Measurements from ENCODE around the gene FAM13A. TPM values are rescaled to one million over a fixed set of nuclear protein-coding genes. Genes with fewer than 3 reads are reported as not detected.

Gene FAM13A
- total RNA-seq (34.0 and 43.8 TPM in 2 replicates), polyA plus RNA-seq (23.3 and 31.8 TPM in 2 replicates)

- Histone ChIP-seq H3K4me3 (peak within 1 kb of the TSS; percentile 67), H3K27me3 (no peaks in the 10 kb centered on the region), H3K4me1 (ENCODE audit: low read depth) (peaks cover 24% of the 10 kb centered on the region), H3K27ac (peak within 1 kb of the TSS; percentile 82), H3K9me3 (ENCODE audit: low read depth) (no peaks in the 10 kb centered on the region), H3K36me3 (no peaks in the 10 kb centered on the region)
- TF ChIP-seq, protein P1, sequence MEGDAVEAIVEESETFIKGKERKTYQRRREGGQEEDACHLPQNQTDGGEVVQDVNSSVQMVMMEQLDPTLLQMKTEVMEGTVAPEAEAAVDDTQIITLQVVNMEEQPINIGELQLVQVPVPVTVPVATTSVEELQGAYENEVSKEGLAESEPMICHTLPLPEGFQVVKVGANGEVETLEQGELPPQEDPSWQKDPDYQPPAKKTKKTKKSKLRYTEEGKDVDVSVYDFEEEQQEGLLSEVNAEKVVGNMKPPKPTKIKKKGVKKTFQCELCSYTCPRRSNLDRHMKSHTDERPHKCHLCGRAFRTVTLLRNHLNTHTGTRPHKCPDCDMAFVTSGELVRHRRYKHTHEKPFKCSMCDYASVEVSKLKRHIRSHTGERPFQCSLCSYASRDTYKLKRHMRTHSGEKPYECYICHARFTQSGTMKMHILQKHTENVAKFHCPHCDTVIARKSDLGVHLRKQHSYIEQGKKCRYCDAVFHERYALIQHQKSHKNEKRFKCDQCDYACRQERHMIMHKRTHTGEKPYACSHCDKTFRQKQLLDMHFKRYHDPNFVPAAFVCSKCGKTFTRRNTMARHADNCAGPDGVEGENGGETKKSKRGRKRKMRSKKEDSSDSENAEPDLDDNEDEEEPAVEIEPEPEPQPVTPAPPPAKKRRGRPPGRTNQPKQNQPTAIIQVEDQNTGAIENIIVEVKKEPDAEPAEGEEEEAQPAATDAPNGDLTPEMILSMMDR (IDR thresholded peaks at IDR 0.05; ENCODE audit: low read depth, low read length) = no peak
- DNase-seq (ENCODE audit: low read depth in 1 of 2, low spot score in 1 of 2) = peak; percentile 98
These were observed at the start of gene FAM13A for GRCh38 chr4:89056953-89057398. TSS of gene FAM13A (minus strand) at chr4:89057185. CDS start at chr4:89056964, 221 bp downstream.

DNA sequence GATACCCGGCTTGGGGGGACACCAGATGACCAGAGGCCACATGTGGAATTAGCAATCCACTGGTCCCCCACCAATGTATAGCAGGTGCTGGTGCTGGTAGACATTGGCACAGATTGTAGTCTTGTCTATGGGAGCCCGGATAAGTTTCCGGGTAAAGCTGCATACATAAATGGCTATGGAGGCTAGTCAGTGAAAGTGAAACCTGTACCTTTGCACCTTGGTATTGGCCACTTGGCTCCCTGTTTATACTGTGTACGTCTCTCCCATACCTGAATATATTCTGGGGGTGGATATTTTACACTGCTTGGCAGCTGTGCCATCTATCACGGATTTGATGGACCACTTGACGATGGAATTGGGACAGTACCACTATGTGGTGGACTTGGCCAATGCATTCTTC is 48.7 kb upstream of the FAM13A start:
- Histone ChIP-seq H3K27ac (no peak overlapping the region), H3K9me3 (ENCODE audit: low read depth) (no peaks in the 10 kb centered on the region), H3K27me3 (peaks cover 15% of the 10 kb centered on the region), H3K36me3 (no peaks in the 10 kb centered on the region), H3K4me3 (no peak overlapping the region), H3K4me1 (ENCODE audit: low read depth) (no peaks in the 10 kb centered on the region)
- TF ChIP-seq, protein P1 (IDR thresholded peaks at IDR 0.05; ENCODE audit: low read depth, low read length) = no peak
- DNase-seq (ENCODE audit: low read depth in 1 of 2, low spot score in 1 of 2) = no peak

DNA sequence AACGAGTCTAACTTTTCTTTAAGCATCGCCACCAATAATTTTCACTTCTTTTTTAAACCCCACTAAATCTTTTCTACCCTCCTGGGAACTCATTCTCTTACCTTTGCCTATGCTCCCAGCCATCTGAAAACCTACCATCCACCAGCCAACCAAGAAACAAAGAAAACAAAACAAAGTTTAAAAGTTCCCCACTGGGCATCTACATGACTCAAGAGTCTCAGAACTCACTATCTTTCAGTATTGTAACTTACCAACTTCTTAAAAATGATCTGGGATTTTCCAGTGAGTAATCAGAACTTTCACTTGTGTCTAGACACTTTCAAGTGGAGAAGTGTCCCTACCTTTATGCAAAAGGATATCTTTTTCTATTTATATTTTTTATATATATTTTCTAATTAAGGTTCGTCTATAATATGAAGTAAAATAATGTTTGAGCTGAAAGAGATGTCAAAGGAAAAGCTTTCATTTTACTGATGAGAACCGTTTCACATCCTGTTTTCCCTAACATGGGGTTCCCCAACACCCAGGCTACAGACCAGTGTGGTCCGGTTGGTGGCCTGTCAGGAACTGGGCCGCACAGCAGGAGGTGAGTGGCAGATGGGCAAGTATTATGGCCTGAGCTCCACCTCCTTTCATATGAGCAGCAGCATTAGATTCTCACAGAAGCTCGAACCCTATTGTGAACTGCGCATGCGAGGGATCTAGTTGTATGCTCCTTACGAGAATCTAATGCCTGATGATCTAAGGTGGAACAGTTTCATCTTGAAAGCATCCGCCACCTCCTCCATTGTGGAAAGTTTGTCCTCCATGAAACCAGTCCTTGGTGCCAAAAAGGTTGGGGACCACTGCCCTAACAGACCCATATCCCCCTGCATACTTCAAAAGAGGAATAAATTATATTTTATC is 44.5 kb upstream of the FAM13A start:
- DNase-seq (ENCODE audit: low read depth in 1 of 2, low spot score in 1 of 2) = no peak
- TF ChIP-seq, protein P1 (IDR thresholded peaks at IDR 0.05; ENCODE audit: low read depth, low read length) = no peak

GRCh38 chr4:89100853-89101252 is 43.9 kb upstream of the FAM13A start:
- TF ChIP-seq, protein P1 (IDR thresholded peaks at IDR 0.05; ENCODE audit: low read depth, low read length) = no peak
- Histone ChIP-seq H3K4me3 (no peak overlapping the region), H3K27ac (no peak overlapping the region), H3K4me1 (ENCODE audit: low read depth) (no peaks in the 10 kb centered on the region), H3K36me3 (no peaks in the 10 kb centered on the region), H3K27me3 (no peaks in the 10 kb centered on the region), H3K9me3 (ENCODE audit: low read depth) (no peaks in the 10 kb centered on the region)
- no peak for DNase-seq (ENCODE audit: low read depth in 1 of 2, low spot score in 1 of 2)

More for the DNA sequence above, 44.5 kb upstream of the FAM13A start:
- Histone ChIP-seq H3K27ac (no peak overlapping the region), H3K36me3 (no peaks in the 10 kb centered on the region), H3K9me3 (ENCODE audit: low read depth) (no peaks in the 10 kb centered on the region), H3K4me3 (no peak overlapping the region), H3K27me3 (no peaks in the 10 kb centered on the region), H3K4me1 (ENCODE audit: low read depth) (no peaks in the 10 kb centered on the region)

DNA sequence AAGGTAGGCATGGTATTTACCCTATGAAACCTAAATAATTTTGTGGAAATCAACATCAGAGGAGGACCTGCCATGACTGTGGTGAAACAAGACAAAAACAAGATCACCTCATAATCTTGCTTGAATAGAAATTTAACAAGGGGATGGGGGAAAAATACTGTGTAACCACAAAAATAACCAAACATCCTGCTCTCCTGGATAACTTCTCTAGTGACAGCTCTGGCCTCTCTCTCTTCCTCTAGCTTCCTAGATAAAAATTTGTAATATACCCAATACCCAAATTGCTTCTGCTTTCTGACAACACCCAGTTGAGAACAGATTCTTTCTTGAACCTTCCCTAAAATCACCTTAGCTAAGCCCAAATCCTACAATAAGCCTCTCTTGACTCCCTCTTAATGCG is 42.5 kb upstream of the FAM13A start:
- H3K9me3 ChIP-seq (ENCODE audit: low read depth) = no peaks in the 10 kb centered on the region
- no peak overlapping the region for H3K4me3 ChIP-seq
- H3K36me3 ChIP-seq = no peaks in the 10 kb centered on the region
- no peak overlapping the region for H3K27ac ChIP-seq
- TF ChIP-seq, protein P1 (IDR thresholded peaks at IDR 0.05; ENCODE audit: low read depth, low read length) = no peak
- no peaks in the 10 kb centered on the region for H3K27me3 ChIP-seq
- no peaks in the 10 kb centered on the region for H3K4me1 ChIP-seq (ENCODE audit: low read depth)
- DNase-seq (ENCODE audit: low read depth in 1 of 2, low spot score in 1 of 2) = no peak

Measured in cardiac muscle cell (in vitro differentiated cells and primary cell).